GM21786 (cell line): ENCODE results near the gene SRC.

Experiments used
- ATAC-seq: cut with Tn5 transposase; IDR thresholded peaks from one replicate; pipeline ENCODE4 v1.9.1; 2021; ENCODE audit not compliant: unreplicated experiment

SRC gene

DNA sequence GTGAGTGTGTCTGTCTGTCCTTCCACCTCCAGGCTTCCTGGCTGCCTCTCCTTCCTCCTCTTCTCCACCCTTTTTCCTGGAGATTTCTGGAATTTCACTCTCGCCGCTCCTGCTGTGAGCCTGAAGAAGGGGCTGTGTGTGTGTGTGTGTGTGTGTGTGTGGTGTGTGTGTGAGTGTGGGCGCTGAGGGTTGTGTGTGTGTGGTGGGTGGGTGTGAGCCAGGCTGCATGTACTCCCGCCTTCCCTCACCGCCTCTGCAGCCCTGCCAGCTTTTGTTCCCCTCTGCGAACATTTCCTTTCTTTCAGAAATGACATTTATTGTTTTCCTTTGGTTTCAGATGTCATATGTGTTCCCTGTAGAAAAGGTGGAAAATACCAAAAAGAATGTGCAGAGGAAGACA, 76.0 kb downstream of the SRC start:
- ATAC-seq, result no peak

DNA sequence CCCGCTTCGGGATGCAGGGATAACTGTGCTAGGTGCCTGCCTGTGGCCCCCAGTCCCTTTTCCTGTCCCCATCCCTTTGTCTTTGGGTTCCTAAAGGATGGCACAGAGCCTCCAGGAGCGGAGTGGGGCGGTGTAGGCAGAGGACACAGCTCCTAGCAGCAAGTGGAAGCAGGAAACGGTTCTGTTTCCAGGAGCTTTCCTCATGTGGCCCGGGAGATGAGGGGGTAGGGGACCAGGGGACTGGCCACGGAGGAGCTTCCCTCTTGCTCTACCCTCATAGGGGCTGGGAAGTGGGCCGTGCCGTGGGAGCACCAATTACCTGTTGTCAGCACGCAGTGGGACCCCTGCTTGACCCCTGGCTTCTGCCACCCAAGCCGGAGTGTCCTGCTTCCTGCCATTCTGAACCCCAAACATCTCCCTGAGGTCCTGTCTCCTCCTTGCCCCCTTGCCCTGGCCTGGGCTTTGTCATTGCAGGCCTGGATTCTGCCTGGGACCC, 76.9 kb downstream of the SRC start:
- ATAC-seq, result no peak

DNA sequence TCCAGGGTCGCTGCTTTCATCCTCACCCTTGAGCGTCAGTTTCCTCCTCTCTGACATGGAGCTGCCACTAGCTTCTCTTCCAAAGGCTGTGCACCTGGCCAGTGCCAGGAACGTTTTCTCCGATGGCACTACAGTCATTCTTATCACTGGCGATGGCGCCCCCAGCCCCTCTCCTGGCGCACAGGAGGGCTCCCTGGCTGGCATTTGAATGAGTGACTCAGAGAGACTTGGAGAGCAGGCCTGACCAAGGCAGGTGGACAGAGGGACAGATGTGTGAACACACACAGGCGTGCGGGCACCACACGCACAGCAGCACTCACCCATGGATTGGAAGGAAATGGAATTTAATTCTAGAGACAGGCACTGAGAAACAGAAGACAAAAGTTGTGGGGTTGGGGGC, 77.6 kb downstream of the SRC start:
- ATAC-seq, result no peak

DNA sequence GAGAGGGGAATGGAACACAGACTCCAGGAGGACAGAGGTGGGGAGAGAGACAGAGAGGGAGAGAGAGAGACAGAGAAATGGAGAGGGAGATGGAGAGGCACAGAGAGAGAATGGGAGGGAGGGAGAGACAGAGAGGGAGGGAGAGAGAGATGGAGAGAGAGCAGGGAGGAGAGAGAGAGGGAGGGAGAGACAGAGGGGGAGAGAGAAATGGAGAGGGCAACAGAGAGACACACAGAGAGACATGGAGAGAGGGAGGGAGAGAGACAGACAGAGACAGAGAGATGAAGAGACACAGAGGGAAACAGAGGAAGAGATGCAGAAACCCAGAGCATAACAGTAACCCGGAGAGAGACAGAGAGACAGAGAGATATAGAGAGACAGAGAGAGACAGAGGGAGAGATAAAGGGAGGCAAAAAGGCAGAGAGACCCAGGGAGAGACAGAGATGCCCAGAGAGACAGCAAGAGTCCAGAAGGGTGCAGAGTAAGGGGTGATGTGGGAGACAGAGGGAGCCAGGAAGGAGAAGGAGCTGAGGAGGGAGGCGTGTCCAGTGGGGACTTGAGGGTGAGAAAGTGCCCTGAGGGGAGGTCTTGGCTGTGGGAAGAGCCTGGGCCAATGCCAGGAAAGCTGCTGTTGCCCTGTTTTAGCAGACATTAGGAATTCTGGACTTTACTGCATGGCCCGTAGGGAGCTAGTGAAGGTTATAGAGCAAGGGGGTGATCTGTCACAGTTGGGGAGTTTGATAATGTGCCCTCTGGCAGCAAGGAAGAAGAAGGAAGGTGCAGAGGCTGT, 78.3 kb downstream of the SRC start:
- no peak for ATAC-seq

DNA sequence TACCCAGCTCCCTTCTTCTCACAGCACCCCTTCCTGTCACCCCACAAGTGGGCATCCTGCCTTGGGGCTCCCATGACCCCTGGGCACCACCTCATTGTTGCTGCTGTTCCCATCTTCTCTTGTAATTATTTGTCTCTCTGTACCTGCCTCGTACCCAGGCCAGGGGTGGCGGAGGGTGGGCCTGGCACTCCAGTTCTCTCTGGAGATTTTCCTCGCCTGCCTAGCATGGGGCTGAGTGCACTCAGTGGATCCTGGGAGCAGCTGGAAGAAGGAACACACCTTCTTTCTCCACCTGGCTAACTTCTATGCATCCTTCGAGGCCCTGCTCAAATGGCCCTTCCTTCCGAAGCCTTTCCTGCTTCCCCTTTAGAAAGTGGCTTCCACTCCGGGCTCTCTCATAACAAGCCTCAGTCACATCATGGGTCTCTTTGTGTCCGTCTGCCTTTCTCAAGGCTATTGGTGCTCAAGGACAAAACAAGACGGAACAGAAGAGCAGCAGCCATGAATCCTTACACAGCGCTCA, 79.2 kb downstream of the SRC start:
- ATAC-seq, result no peak

DNA sequence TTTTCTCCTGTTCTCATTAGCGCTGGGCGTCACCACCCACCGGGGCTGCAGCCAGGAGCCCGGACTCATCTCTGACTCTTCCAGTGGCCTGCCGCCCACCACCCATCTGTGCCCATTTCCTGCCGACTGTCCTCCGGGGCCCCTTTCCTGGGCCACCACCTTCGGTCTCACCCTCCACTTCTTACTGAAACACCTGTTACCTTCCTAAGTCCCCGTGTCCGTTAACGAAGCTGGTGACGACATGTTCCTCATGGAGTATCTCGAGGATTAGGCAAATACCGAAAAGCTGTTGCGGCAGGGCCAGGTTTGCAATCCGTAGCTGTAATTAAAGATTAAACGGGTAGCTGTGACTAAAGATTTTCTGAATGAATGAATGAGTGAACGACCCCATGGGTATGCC, 80.2 kb downstream of the SRC start:
- ATAC-seq, result no peak

DNA sequence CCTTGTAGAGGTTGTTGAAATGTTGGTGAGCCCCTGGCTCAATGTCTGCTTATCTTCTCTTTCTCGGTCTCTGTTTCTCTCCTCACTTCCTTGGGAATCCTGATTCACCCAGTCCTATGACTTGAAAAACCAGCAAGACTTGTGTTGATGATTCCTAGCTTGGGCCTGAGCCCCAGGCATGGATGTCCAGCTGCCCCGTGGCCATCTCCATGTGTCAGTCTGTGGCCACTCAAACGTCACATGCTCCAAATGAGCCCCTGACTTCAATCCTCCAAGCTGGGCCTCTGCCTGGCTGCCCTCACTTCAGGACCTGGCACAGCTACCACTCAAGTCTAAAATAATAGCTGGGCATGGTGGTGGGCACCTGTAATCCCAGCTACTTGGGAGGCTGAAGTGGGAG, 81.0 kb downstream of the SRC start:
- ATAC-seq, result no peak

DNA sequence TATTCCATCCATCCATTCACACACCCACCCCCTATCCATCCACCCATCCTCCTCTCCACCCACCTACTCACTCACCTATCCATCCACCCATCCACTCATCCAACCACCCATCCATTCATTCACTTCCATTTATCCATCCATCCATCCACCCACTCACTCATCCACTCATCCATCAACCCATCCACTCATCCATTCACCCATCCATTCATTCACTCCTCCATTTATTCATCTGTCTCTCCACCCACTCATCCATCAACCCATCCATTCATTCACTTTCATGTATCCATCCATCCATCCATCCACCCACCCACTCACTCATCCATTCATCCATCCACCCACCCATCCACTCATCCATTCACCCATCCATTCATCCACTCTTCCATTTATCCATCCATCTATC, 84.1 kb downstream of the SRC start:
- ATAC-seq, result no peak

DNA sequence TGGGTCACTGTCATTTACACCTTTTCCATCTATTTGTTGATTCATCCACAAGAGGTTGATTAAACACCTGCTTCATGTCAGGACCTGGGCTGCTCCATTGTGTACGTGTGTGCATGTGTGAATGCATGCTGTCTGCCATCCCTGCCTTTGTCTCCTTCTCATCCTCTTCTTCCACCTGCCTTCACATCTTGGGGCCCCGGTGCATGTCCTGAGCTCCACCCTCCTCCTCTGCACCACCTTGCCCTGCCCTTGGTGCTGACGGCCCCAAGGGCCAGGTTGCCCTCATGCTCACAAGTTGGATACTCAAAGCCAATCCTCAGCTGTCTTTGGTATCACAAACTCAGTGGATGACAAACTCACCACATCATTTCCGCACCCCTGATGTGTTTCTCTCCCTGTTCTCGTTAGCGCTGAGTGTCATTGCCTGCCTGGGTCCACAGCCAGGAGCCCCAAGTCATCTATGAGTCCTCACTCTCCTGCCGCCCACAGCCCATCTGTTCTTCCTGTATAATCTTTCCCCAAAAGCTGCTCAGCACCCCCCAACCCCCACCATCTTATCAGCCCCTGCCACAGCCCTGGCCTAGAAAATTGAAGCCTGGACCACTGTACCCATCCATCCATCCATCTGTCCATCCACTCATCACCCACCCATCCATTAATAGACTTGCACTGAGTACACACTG, 85.0 kb downstream of the SRC start:
- ATAC-seq, result no peak

DNA sequence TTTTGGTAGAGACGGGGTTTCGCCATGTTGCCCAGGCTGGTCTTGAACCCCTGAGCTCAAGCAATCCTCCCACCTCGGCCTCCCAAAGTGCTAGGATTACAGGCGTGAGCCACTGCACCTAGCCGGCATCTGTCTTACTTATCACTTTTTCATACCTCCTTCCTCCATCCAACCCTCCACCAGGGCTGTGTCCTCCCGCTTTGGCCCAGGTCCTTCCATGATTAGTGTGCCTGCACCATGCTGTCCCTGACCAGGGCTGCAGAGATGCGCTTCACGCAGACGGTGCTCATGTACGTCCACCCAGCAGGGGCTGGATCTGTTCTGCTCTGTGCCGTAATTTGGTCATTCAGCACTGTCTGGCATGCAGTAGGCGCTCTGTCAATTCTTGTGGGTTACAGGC, 85.8 kb downstream of the SRC start:
- ATAC-seq, result no peak

DNA sequence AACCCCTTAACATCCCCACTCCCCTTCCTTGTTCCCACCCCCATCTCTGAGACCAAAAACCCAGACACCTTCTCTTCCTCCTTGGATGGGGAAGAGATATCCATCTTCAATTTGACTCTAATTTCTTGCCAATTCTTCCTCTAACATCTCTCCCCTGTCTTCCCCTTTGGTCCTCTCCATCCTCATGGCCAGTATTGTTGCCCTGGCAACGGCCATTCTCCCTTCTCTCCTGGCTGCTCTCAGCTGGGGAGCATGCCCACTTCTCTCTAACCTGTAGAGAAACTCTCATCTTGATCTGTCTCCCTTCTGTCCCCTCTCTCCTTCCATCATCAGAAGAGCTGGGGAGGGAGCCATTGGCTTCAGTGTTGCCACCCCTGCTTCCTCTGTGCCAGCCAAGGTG, 86.7 kb downstream of the SRC start:
- ATAC-seq, result no peak

DNA sequence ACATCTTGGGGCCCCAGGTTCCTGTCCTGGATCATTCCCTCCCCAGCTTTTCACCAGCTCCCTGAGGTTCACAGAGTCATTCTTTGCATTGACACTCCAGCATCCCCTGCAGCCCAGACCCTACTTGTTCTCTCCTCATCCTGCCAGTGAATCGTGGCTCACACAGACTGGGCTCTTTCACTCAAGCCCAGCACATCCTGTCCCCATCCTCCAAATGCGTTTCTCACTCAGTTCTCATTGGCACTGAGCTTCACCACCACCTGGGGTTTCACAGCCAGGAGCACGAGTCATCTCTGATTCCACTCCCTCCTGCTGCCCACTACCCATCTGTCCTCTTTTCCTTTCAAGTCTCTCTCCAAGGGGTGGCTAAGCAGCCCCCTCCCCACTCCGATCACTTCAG, 89.7 kb downstream of the SRC start:
- ATAC-seq, result no peak

DNA sequence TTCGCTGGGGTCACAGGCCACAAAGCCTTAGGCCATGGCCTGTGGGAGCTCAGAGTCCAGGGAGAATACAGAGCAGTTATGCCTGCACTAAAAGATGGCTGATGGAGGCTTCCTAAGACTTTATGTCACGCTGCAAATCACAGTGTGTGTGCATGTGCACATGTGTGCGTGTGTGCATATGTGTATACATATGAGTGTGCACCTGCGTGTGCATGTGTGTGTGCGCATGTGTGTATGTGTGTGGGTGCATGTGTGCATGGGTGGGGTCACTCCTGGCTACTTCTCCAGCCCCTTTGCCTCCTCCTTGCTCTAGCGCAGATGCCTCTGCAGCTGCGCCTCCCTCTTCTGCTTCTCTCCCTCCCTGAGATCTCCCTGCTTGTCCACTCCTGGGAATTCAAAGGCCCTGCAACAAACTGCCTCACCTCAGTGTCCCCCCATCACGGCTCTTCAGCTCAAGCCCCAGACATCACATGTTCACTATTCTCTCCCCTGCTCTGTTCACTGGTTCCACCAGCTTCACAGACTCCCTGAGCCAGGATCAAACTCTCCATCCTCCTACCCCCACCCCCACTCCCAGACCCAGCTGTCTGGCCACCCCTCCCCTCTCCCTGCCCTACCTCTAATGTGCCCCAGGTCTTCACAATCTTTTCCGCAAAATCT, 90.7 kb downstream of the SRC start:
- no peak for ATAC-seq

DNA sequence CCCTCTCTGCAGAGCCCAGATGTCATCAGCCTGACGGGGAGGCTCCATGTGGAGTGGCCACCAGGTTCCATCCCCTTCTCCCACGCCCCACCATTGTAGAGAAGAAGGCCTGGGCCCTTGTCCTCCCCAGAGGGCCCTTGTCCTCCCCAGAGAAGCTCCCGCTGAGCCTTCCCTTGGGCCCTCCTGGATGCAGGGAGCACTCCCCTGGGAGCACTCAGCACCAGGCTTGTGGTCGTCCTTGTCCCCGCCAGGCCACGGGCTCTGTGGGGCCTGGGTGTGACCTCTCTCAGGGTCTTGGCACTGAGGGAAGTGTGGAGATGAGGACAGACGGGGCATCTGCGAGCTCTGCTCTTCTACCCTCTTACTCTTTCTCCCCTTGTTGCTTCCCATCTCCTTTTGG, 91.7 kb downstream of the SRC start:
- ATAC-seq, result no peak

DNA sequence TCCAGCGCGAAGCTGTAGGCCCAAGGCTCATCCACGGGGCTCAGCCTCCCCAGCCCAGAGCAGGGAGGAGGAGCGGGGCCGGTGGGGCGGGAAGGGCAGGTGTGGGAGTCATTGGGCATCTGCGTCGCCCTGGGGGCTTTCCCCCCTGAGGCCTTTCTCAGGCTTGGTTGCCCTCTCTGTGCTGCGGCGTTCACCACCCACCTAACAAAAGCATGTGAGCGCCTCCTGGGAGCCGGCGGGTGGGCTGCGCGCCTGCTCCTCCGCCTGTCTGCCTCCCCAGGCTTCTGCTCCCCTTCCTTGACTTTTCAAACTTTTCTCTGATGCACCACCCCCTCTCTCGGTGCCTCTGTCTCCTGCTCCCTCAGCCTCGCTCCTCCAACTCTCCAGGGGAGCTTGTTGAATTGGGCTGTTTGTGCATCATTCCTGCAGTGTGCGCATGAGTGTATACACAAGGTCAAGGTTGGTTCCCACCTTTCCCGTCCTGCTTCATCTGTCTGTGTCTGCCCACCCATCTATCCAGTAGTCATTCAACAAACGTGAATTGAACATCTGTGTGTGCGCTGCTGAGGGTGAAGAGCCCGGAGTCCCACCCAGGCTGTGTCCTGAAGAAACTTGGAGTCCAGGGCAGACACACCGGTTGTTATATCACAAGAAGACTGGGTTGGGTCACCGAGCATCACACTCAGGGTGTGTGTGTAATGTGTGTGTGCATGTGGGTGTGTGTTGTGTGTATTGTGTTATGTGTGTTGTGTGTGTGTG, 92.7 kb downstream of the SRC start:
- no peak for ATAC-seq

DNA sequence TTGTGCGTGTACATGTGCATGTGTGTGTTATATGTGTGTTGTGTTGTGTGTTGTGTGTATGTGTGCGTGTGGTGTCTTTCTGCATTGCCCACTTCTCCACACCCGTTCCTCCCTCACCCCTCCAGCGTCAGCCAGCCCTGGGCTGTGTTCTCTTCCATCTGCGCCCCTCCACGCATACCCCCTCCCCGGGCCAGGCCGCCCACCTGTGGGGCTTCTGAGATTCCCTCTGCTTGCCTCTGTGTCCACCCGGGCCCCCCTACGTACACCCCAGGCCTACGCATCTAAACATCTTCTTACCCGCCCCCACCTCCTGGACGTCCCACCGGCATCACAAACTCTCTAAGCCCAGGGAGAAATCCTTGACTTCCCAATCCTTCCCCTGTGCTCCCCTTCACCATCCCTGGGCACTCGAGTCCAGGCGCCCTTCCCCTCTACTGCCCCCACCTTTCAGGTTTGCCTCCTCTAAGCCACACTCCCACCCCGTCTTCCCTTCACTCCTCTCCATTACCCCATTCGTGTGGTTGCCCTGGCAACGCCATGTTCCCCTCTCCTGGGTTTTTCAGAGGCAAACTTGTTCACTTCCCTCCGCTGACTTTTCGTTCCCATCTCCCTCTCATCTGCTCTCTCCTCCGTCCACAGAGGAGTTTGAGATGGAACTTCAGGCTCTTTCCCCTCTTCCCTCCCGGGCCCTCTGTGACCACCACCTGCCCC, 93.4 kb downstream of the SRC start:
- ATAC-seq, result no peak

DNA sequence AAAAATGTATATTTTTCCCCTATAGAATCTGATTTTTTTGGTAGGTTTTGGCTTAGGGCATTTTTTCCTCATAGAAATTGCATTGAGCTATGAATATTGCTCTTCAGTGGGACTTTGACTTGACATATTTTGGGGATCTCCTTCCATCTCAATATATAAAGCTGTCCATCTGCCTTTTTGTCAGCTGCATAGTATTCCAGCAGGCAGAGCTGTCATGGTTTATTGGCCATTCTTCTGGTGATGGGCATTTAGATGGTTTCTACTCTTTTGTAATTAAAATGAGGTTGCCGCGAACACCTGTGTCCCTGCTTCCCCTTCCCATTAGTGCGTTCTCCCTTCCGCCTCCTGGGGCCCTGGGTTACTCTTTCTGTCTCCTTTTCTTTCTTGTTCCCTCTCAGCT, 95.1 kb downstream of the SRC start:
- ATAC-seq, result no peak

DNA sequence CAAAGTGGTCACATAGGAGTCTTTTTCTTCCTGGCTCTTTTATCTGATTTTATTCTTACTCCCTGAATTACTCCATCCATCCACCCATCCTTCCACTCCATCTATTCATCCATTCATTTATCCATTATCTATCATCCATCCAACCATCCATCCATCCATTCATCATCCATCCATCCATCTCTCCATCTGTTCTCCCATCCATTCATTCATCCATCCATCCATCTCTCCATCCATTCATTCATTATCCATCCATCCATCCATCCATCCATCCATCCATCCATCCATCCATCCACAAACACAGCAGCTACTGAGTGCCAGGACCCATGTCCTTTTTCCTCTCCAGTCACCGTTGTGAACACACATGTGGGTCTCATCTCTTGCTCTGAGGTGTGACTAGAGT, 96.6 kb downstream of the SRC start:
- ATAC-seq, result no peak

DNA sequence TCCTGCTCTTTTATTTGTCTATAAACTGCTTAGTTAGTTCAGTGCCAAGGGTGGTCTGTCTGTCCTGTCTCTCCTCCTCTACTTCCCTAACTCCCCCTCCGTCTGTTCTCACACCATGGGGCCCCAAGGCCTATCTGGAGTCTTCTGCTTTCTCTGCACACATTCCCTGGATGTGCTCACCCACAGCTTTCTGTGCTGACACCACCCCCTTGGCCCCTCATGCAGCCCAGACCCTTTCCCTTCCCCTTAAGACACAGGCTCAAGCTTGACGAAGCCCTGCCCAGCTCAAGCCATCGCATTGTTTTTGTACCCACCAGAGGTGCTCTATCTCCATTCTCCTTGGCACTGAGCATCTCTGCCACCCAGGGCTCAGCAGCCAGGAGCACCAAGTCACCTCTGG, 97.0 kb downstream of the SRC start:
- ATAC-seq, result no peak

DNA sequence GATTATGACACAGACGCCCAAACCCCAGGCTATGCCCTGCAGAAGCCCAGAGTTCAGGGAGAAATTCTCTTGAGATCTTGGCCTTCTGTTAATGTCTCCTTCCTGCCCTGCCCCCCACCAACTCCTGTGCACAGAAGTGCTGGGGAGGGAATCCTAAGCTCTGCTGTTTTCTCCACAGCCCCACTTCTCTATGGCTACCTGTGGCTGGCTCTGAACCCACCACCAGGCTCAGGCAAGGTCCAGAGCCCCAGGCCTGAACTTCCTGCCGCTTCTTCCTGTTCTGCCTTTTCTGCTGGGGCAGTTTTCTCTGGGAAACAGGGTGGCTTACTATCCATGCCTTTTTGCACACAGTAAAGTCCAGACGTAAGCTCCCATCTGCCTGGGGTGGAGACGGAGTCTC, 97.7 kb downstream of the SRC start:
- no peak for ATAC-seq

DNA sequence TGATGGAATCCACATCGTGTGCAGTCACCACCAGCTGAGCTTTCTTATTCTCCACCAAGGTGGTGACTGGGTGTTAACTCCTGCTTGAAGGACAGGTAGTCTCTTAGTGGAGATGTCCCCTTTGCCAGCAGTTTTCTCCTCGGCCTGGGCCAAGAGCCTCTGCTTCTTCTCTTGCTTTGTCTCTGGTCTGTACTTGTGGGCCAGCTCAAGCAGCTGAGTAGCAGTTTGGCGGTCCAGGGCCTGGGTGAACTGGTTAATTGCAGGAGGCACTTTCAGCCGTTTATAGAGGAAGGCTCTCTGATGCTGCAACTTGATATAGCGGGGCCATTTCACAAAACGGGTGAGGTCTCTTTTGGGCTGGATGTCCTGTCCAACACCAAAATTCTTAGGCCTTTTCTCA, 99.1 kb downstream of the SRC start:
- no peak for ATAC-seq
